T-helper 1 cell (primary cell): ENCODE data around the gene PAPOLG.
"Not testable (repeated sequence)": the region's sequence is repeated elsewhere in the genome, so short reads cannot be mapped to it uniquely, and the experiment has no call there.

Source experiments
- DNase-seq, 5 donors: peaks; one replicate each; pipeline ENCODE4 v3.0.0-alpha.2; 2012 to 2020

Gene PAPOLG

DNA sequence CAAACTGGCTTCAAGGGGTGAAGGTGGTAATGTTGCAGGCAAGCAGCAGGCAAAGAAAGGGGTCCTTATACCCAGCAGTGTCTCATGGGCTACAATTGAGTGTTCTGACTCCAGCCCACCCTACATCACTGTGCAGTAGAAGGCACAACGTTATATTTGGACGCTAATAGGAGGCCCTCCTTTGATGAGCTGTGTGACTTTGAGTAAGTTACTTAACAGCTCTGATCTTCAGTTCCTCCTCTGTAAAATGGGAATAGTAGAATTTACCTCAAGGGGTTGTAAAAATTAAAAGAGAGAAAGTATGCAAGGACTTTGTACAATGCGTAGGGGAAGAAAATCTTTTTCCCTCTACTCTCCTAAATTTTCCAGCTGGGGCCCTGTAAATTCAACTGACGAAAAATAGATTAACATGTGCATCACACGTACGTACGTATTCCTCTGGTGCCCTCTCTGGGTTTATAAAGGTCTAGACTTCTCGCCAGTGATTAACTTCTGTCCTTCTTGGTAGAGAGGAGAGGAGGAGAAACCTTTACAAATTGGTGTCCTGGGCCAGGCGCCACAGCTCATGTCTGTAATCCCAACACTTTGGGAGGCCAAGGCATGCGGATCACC lies 67.7 kb downstream of the PAPOLG start:
- DNase-seq: no peak

DNA sequence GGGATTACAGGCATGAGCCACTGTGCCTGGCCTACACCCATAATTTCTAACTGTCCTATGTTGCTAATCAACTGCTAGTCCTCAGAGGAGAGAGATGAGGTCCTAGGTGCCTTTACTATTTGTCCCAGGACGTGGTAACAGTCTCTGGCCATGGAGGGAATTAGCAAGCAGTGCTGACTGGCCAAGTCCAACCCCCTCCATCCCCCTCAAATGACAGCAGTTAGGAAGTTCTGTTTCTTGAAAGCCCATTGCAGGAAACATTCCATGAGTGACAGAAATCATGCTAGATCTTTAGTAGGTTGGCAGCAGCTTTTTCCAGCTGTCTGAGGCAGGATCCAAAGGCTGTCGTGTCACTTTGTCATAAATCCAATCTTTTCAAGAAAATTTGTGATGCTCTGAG lies 69.6 kb downstream of the PAPOLG start:
- DNase-seq: no peak

DNA sequence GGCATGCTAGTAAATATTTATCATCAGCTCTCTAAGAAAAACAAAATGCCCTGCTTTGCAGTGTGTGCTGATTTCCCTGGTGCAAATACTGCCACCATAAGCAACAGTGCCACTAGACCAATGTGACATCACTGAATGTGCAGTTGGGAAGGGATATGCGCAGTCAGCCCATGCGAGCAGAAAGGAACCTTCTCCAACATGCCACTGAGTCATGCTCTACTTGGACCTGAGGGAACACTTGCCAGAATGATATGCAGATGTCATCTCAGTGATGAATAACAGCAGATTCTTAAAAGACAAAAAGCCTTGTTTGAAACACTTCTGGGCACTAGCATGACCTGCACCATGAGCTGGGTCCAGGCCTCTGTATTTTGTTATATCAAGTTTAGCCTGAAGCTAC lies 70.0 kb downstream of the PAPOLG start:
- DNase-seq: no peak

DNA sequence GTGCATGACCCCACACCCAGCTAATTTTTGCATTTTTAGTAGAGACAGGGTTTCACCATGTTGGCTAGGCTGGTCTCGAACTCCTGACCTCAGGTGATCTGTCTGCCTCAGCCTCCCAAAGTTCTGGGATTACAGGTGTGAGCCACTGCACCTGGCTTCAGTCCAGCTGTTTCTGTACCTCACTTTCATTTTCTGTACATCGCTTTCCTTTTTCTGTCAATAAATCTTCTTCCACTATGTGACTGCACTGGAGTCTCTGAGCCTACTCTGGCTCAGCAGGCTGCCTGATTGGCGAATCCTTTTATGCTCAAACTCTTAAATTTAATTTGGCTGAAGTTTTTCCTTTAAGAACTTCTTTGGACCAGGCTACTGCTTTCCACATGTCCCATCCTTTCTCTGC lies 70.8 kb downstream of the PAPOLG start:
- not testable (repeated sequence) for DNase-seq

DNA sequence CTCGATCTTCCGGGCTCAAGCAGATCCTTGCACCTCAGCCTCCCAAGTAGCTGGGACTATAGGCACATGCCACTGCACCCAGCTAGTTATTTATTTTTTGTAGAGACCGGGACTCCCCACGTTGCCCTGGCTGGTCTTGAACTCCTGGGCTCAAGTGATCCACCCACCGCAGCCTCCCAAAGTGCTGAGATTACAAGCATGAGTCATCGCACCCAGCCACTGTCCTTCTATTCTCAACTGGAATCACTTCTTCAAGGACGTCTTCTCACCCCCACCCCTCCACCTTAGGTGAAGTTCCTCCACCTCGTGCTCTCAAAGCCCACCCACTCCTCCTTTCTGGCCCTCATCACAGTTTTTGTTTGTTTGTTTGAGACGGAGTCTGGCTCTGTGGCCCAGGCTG lies 71.3 kb downstream of the PAPOLG start:
- DNase-seq: no peak

GRCh38 chr2:60830991-60831390 lies 74.9 kb downstream of the PAPOLG start:
- DNase-seq: no peak

- DNase-seq: no peak
These were observed 75.9 kb downstream of the PAPOLG start for GRCh38 chr2:60831921-60832320.

GRCh38 chr2:60832621-60833020 lies 76.6 kb downstream of the PAPOLG start:
- no peak for DNase-seq

DNA sequence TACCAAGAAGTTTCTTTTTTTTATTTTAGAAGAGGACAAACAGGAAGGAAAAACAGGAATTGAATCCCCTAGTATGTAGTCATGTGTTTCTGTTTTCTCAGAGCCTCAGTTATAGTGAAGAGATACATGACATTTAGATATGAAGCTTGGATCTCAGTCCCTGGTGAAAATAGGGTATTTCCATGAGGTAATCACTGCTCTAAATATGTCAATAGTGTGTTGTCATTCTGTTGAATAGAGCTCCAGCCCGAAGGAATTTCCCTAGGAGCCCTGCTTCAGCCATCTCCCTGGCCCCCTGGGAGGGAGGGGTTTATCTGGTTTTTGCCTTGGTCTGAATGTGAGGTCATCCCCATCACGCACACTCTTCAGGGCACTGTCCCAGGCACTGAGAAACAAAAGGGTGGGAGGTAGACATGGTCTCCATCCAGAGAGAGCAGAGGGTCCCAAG lies 78.2 kb downstream of the PAPOLG start:
- DNase-seq: no peak

- no peak for DNase-seq
These were observed 80.4 kb downstream of the PAPOLG start for GRCh38 chr2:60836491-60836890.

GRCh38 chr2:60837123-60837522 lies 81.1 kb downstream of the PAPOLG start:
- no peak for DNase-seq

DNA sequence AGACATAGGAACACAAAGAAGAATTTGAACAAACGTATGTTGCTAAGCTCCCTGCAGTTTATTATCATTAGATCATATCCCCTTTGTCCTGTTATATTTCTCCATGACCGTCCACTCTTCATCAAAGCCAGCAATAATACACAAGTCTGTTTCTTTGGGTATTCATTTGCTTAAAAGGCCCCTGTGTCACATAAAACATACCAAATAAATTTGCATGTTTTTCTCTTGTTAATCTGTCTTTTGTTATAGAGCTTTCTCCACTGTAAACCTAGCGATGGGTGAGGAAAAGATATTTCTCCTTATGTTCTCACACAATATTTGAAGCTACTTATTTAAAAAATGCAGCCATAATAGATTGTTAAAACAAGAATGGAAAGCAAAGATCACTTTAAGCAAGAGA lies 82.4 kb downstream of the PAPOLG start:
- no peak for DNase-seq

DNA sequence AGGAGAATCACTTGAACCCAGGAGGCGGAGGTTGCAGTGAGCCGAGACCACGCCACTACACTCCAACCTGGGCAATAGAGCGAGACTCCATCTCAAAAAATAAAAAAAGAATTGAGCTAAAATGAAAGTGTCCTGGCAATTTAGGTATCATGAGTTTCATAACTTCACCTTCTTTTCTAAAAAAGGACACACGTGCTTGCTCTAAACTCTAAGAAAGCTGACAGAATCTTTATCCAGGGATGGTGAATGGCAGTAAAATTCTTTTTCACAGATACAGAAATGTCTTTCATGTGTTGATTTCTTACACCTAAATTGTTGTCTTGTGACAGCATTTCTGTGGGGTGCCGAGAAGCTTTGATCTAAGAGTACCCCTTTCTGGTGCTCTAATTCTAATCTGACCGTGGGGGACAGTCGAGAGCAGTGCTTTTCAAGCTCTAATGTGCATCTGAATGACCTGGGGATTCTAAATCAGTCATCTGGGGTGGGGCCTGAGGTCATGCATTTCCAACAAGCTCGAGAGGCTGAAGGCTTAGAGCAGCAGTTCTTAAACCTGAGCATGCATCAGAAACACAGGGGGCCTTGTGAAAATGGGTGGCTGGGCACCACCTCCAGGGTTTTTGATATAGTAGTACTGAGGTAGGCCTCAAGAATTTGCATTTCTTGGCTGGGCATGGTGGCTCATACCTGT lies 83.2 kb downstream of the PAPOLG start:
- no peak for DNase-seq

DNA sequence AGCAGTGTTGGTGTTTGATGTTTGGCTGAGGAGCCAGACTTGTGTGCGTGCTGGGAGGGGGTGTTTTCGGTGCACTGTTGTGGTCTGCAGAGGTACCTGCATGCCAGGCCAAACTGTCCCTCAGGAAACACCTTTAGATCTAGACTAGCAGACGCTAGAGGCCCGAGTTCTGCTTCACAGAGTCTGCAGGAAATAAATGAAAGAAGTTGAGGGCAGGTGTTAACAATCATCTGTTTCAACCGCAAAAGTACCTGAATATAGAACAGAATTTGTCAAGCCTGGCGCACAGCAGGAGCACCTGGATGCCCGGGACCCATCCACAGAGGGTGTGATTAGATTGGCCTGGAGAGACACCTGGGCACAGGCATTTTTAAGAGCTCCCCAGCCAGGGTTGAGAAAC lies 84.8 kb downstream of the PAPOLG start:
- no peak for DNase-seq

DNA sequence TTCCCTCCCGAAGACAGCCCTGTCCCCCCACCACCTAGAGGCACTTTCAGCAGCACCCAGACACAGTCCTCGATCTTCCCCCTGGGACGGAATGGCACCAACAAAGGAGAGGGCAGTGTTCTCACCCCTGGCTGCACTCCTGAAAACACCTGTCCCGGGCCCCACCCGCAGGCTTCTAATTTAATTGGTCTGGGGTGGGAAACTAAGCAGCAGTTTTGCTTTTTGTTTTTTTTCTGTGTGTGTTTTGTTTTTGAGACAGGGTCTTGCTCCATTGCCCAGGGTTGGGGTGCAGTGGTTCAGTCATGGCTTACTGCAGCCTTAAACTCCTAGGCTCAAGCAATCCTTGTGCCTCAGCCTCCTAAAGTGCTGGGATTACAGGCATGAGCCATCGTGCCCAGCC lies 86.9 kb downstream of the PAPOLG start:
- no peak for DNase-seq

DNA sequence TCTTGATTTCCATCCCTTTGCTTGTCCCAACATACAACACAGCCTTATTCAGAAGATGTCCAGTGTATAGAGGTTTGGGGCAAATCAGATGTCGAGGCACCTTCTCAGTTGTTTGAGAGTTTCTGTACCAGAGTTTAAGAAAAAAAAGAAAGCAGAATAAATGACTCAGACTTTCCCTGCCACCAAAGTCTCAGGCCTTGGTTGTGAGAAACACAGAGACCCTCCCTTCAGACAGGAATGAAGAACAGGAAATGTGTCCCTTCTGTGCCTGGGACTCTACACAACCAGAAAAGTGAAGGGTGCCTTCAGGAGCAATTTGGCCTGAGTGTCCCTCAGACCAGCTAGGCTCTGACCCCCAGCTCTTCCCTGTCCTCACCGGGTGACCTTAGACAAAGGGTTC lies 88.0 kb downstream of the PAPOLG start:
- no peak for DNase-seq

GRCh38 chr2:60847854-60848253 lies 91.8 kb downstream of the PAPOLG start:
- DNase-seq: no peak
